GM18951 (cell line): ENCODE measurements around the gene LRIT3.

Source experiments
- POLR2A ChIP-seq: IDR thresholded peaks from 4 replicates; pipeline ENCODE4 v1.6.1; 2011; ENCODE audit warnings: mild to moderate bottlenecking; ENCODE audit not compliant: insufficient read length, insufficient read depth; ENCODE audit errors: extremely low read depth
- in situ Hi-C: fragments of 300-500 bp; cut with MboI; formaldehyde crosslinking; loops from one replicate; pipeline ENCODE4 v1.12.0; 2022; ENCODE audit warnings: low sequenced_read_pairs, mixed read lengths, inconsistent platforms; ENCODE audit not compliant: unreplicated experiment

The LRIT3 gene

GRCh38 chr4:109847896-109848442 lies at the start of gene LRIT3:
TSS of gene LRIT3 (plus strand) at chr4:109848107. CDS start at chr4:109848202, 95 bp downstream.
- in situ Hi-C loops, result no loop called here
- TF ChIP-seq POLR2A, result no peak

- TF ChIP-seq POLR2A, result no peak
- in situ Hi-C loops, result no loop called here
These were observed 49.0 kb upstream of the LRIT3 start for GRCh38 chr4:109798866-109799265.

- no peak for TF ChIP-seq POLR2A
- in situ Hi-C loops, result loop anchor here (10.0 kb wide), 1 partner anchor 376 kb away; no protein-coding TSS in a partner anchor
These were observed 46.7 kb upstream of the LRIT3 start for GRCh38 chr4:109801099-109801789.

GRCh38 chr4:109801895-109802319 lies 46.0 kb upstream of the LRIT3 start, which contains the start of gene CFI:
TSS of gene CFI (minus strand) at chr4:109801999. CDS start at chr4:109801971, 28 bp downstream.
- in situ Hi-C loops, result loop anchor here (10.0 kb wide), 1 partner anchor 377 kb away; no protein-coding TSS in a partner anchor
- TF ChIP-seq POLR2A, result no peak

- in situ Hi-C loops, result loop anchor here (10.0 kb wide), 1 partner anchor 379 kb away; no protein-coding TSS in a partner anchor
These were observed 43.9 kb upstream of the LRIT3 start for GRCh38 chr4:109803924-109804571.

GRCh38 chr4:109809655-109810054 lies 38.3 kb upstream of the LRIT3 start:
- no peak for TF ChIP-seq POLR2A
- in situ Hi-C loops, result loop anchor here (10.0 kb wide), 1 partner anchor 385 kb away; no protein-coding TSS in a partner anchor

More at GRCh38 chr4:109803924-109804571, 43.9 kb upstream of the LRIT3 start:
- TF ChIP-seq POLR2A, result no peak

GRCh38 chr4:109810552-109811387 lies 37.1 kb upstream of the LRIT3 start:
- in situ Hi-C loops, result no loop called here
- TF ChIP-seq POLR2A, result no peak

GRCh38 chr4:109811707-109812106 lies 36.2 kb upstream of the LRIT3 start:
- in situ Hi-C loops, result no loop called here
- no peak for TF ChIP-seq POLR2A

GRCh38 chr4:109815151-109816081 lies 32.5 kb upstream of the LRIT3 start, which contains the start of gene GAR1:
TSS of gene GAR1 (plus strand) at chr4:109815762. CDS start at chr4:109816165, 403 bp downstream.
- peak; percentile 68 for TF ChIP-seq POLR2A
- in situ Hi-C loops, result no loop called here

GRCh38 chr4:109816082-109816442 lies 31.8 kb upstream of the LRIT3 start:
- in situ Hi-C loops, result no loop called here
- no peak for TF ChIP-seq POLR2A

GRCh38 chr4:109816894-109817293 lies 31.0 kb upstream of the LRIT3 start:
- TF ChIP-seq POLR2A, result no peak
- in situ Hi-C loops, result no loop called here

GRCh38 chr4:109818268-109818667 lies 29.6 kb upstream of the LRIT3 start:
- no peak for TF ChIP-seq POLR2A
- in situ Hi-C loops, result no loop called here

- in situ Hi-C loops, result no loop called here
- TF ChIP-seq POLR2A, result no peak
These were observed 27.3 kb upstream of the LRIT3 start for GRCh38 chr4:109820563-109820962.
